Activated CD4-positive, alpha-beta T cell treated with anti-CD3 and anti-CD28 coated beads, Interleukin-2, amount 50 U/mL, for 48 hours (primary cell): ENCODE results near the gene HM13.
"Not testable (repeated sequence)": the region's sequence is repeated elsewhere in the genome, so short reads cannot be mapped to it uniquely, and the experiment has no call there.

Source experiments
- DNase-seq, 2 experiments: peaks; one replicate each; pipeline ENCODE4 v3.0.0-alpha.2; 2020

Gene HM13

GRCh38 chr20:31514154-31515071, at the start of gene HM13:
HM13 (plus strand) TSS chr20:31514442; CDS start chr20:31514552, 110 bp downstream.
- peak; percentile 88 to 89 for DNase-seq

- not testable (repeated sequence) for DNase-seq
These were observed 43.3 kb upstream of the HM13 start for GRCh38 chr20:31470946-31471345.

- no peak for DNase-seq
These were observed 41.6 kb upstream of the HM13 start for GRCh38 chr20:31472395-31473330.

- DNase-seq = no peak
These were observed 40.7 kb upstream of the HM13 start for GRCh38 chr20:31473331-31474096.

GRCh38 chr20:31474097-31474436, 40.2 kb upstream of the HM13 start:
- DNase-seq = no peak

GRCh38 chr20:31474758-31475427, 39.3 kb upstream of the HM13 start, which contains the start of the genes DEFB124 and REM1:
DEFB124 (minus strand) TSS chr20:31475127; CDS start chr20:31473013, 2,114 bp downstream.
REM1 (plus strand) TSS chr20:31475288; CDS start chr20:31476446, 1,158 bp downstream.
- DNase-seq = no peak

GRCh38 chr20:31475472-31476293, 38.6 kb upstream of the HM13 start:
- DNase-seq = no peak

- no peak for DNase-seq
These were observed 38.0 kb upstream of the HM13 start for GRCh38 chr20:31476294-31476585.

- DNase-seq = no peak
These were observed 37.5 kb upstream of the HM13 start for GRCh38 chr20:31476643-31477215.

GRCh38 chr20:31484001-31484400, 30.2 kb upstream of the HM13 start:
- DNase-seq = peak in 1 of 2 experiments; percentile 28

GRCh38 chr20:31485450-31486339, 28.5 kb upstream of the HM13 start:
- peak; percentile 16 to 27 for DNase-seq

- no peak for DNase-seq
These were observed 26.1 kb upstream of the HM13 start for GRCh38 chr20:31488115-31488514.

GRCh38 chr20:31489152-31489551, 25.1 kb upstream of the HM13 start:
- DNase-seq = no peak

- DNase-seq = no peak
These were observed 23.5 kb upstream of the HM13 start for GRCh38 chr20:31490752-31491151.

GRCh38 chr20:31494131-31494530, 20.1 kb upstream of the HM13 start:
- no peak for DNase-seq

GRCh38 chr20:31496761-31497295, 17.4 kb upstream of the HM13 start:
- DNase-seq = no peak

- DNase-seq = no peak
These were observed 16.3 kb upstream of the HM13 start for GRCh38 chr20:31497838-31498540.

- DNase-seq = no peak
These were observed 13.7 kb upstream of the HM13 start for GRCh38 chr20:31500527-31500926.
